HEK293 (cell line): Measurements from ENCODE around the gene TCF3.

ENCODE experiments used
- CTCF ChIA-PET: fragments of 350-600 bp; formaldehyde crosslinking; extraction: SDS; loops from one replicate; lab custom pipeline; 2021; ENCODE audit warnings: antibody characterized with exemption; lab: Yijun Ruan, JAX
- POLR2A ChIA-PET: fragments of 300-600 bp; formaldehyde crosslinking; extraction: SDS; loops from one replicate; lab custom pipeline; 2020; ENCODE audit warnings: antibody characterized with exemption, inconsistent platforms; lab: Yijun Ruan, JAX
- H3K27ac ChIP-seq: fragments of 200-500 bp; sonication (Bioruptor generic); 2 replicates; pipeline ENCODE4 v1.5.1; 2014; ENCODE audit warnings: low read depth, low read length, control low read depth, inconsistent platforms; ENCODE audit errors: extremely low read depth
- H3K36me3 ChIP-seq, 2 experiments: fragments of 200-500 bp in 1 of 2; sonication (Bioruptor generic) in 1 of 2; 1 replicate in 1 of 2; 2 replicates in 1 of 2; pipeline ENCODE4 v1.5.1; 2014 to 2017; ENCODE audit warnings: inconsistent platforms in 2 of 2, low read length in 2 of 2; ENCODE audit not compliant: control insufficient read depth in 2 of 2, insufficient read depth in 1 of 2
- H3K4me1 ChIP-seq: fragments of 200-500 bp; sonication (Bioruptor generic); 2 replicates; pipeline ENCODE4 v1.5.1; 2014; ENCODE audit warnings: mild to moderate bottlenecking, low read length, inconsistent platforms; ENCODE audit not compliant: control insufficient read depth, insufficient read depth
- H3K4me3 ChIP-seq: 2 replicates; pipeline ENCODE4 v1.5.1; 2011; ENCODE audit warnings: low read depth, mild to moderate bottlenecking, control low read depth, low read length, moderate library complexity
- H3K9me3 ChIP-seq: fragments of 200-500 bp; sonication (Bioruptor generic); 2 replicates; pipeline ENCODE4 v1.5.1; 2014; ENCODE audit warnings: low read depth, low read length, inconsistent platforms; ENCODE audit not compliant: control insufficient read depth, insufficient read depth
- GLIS1 ChIP-seq: fragments of 450-650 bp; formaldehyde crosslinking; IDR thresholded peaks from 2 replicates; pipeline ENCODE4 v1.5.1; 2016; ENCODE audit warnings: missing biosample characterization, missing genetic modification characterization
- KLF16 ChIP-seq: fragments of 450-650 bp; formaldehyde crosslinking; IDR thresholded peaks from 2 replicates; pipeline ENCODE4 v1.5.1; 2017; ENCODE audit warnings: missing biosample characterization, missing genetic modification characterization
- PRDM6 ChIP-seq: fragments of 450-650 bp; formaldehyde crosslinking; IDR thresholded peaks from 2 replicates; pipeline ENCODE4 v1.5.1; 2017; ENCODE audit warnings: missing biosample characterization, missing genetic modification characterization
- REST ChIP-seq: fragments of 450-650 bp; formaldehyde crosslinking; IDR thresholded peaks from 2 replicates; pipeline ENCODE4 v1.5.1; 2016; ENCODE audit warnings: missing biosample characterization, missing genetic modification characterization
- SCRT1 ChIP-seq: fragments of 450-650 bp; formaldehyde crosslinking; IDR thresholded peaks from 2 replicates; pipeline ENCODE4 v1.5.1; 2016; ENCODE audit warnings: missing biosample characterization, missing genetic modification characterization, borderline replicate concordance
- TSHZ1 ChIP-seq: fragments of 450-650 bp; formaldehyde crosslinking; IDR thresholded peaks from 2 replicates; pipeline ENCODE4 v1.5.1; 2016; ENCODE audit warnings: missing biosample characterization, missing genetic modification characterization, borderline replicate concordance
- ZBTB44 ChIP-seq: fragments of 450-650 bp; IDR thresholded peaks from 2 replicates; pipeline ENCODE4 v1.5.1; 2018; ENCODE audit warnings: missing biosample characterization, mild to moderate bottlenecking, missing genetic modification characterization
- ZNF157 ChIP-seq: fragments of 450-650 bp; formaldehyde crosslinking; IDR thresholded peaks from 2 replicates; pipeline ENCODE4 v1.5.1; 2016; ENCODE audit warnings: missing biosample characterization, missing genetic modification characterization
- ZNF214 ChIP-seq: fragments of 450-650 bp; formaldehyde crosslinking; IDR thresholded peaks from 2 replicates; pipeline ENCODE4 v1.5.1; 2017; ENCODE audit warnings: missing biosample characterization, mild to moderate bottlenecking, missing genetic modification characterization, borderline replicate concordance
- ZNF223 ChIP-seq: fragments of 450-650 bp; formaldehyde crosslinking; IDR thresholded peaks from 2 replicates; pipeline ENCODE4 v1.5.1; 2016; ENCODE audit warnings: missing biosample characterization, missing genetic modification characterization
- ZNF24 ChIP-seq: fragments of 450-650 bp; formaldehyde crosslinking; IDR thresholded peaks from 2 replicates; pipeline ENCODE4 v1.5.1; 2016; ENCODE audit warnings: missing biosample characterization, missing genetic modification characterization
- ZNF274 ChIP-seq, 2 experiments: fragments of 200-500 bp in 1 of 2; fragments of 450-650 bp in 1 of 2; sonication (Bioruptor generic) in 1 of 2; formaldehyde crosslinking in 1 of 2; IDR thresholded peaks; 2 replicates each; pipeline versions ENCODE4 v1.5.1 to v1.6.1; 2014 to 2016; ENCODE audit warnings: borderline replicate concordance in 1 of 2, inconsistent platforms in 1 of 2, low read length in 1 of 2, missing biosample characterization in 1 of 2, missing genetic modification characterization in 1 of 2
- ZNF280C ChIP-seq: fragments of 450-650 bp; formaldehyde crosslinking; IDR thresholded peaks from 2 replicates; pipeline ENCODE4 v1.5.1; 2016; ENCODE audit warnings: missing biosample characterization, missing genetic modification characterization
- ZNF366 ChIP-seq: fragments of 450-650 bp; formaldehyde crosslinking; conservative IDR thresholded peaks from 2 replicates; pipeline ENCODE4 v1.5.1; 2016; ENCODE audit warnings: missing biosample characterization, missing genetic modification characterization
- ZNF37A ChIP-seq: fragments of 450-650 bp; IDR thresholded peaks from 2 replicates; pipeline ENCODE4 v1.5.1; 2018; ENCODE audit warnings: missing biosample characterization, missing genetic modification characterization
- ZNF510 ChIP-seq: fragments of 450-650 bp; formaldehyde crosslinking; IDR thresholded peaks from 2 replicates; pipeline ENCODE4 v1.5.1; 2018; ENCODE audit warnings: mild to moderate bottlenecking, missing genetic modification characterization, missing biosample characterization; ENCODE audit not compliant: insufficient replicate concordance
- ZNF544 ChIP-seq: fragments of 450-650 bp; formaldehyde crosslinking; IDR thresholded peaks from 2 replicates; pipeline ENCODE4 v1.5.0; 2017; ENCODE audit warnings: missing biosample characterization, missing genetic modification characterization
- ZNF549 ChIP-seq: fragments of 450-650 bp; IDR thresholded peaks from 2 replicates; pipeline ENCODE4 v1.5.1; 2018; ENCODE audit warnings: missing biosample characterization, missing genetic modification characterization, mild to moderate bottlenecking, inconsistent platforms, moderate library complexity
- ZNF571 ChIP-seq: fragments of 450-650 bp; formaldehyde crosslinking; IDR thresholded peaks from 2 replicates; pipeline ENCODE4 v1.5.0; 2017; ENCODE audit warnings: missing biosample characterization, missing genetic modification characterization
- ZNF645 ChIP-seq: fragments of 450-650 bp; formaldehyde crosslinking; IDR thresholded peaks from 2 replicates; pipeline ENCODE4; 2016; ENCODE audit warnings: missing biosample characterization, missing genetic modification characterization
- ZSCAN5A ChIP-seq: fragments of 450-650 bp; formaldehyde crosslinking; IDR thresholded peaks from 2 replicates; pipeline ENCODE4 v1.5.1; 2016; ENCODE audit warnings: missing biosample characterization, missing genetic modification characterization
- ZXDB ChIP-seq: fragments of 450-650 bp; formaldehyde crosslinking; IDR thresholded peaks from 2 replicates; pipeline ENCODE4 v1.5.1; 2016; ENCODE audit warnings: missing biosample characterization, missing genetic modification characterization

TCF3 gene

GRCh38 chr19:1563251-1563650 is 89.2 kb downstream of the TCF3 start:
- no peaks in the 10 kb centered on the region for H3K4me1 ChIP-seq
- H3K9me3 ChIP-seq: no peaks in the 10 kb centered on the region
- H3K4me3 ChIP-seq: no peak overlapping the region
- no peak overlapping the region for H3K27ac ChIP-seq
- POLR2A ChIA-PET: interaction anchor here (1.5 kb wide), 1 partner anchor 27 kb away, joined by 3 read pairs; no protein-coding TSS in a partner anchor
- CTCF ChIA-PET: interaction anchor here (0.7 kb wide), 1 partner anchor 16 kb away, joined by 4 read pairs; no protein-coding TSS in a partner anchor
- H3K36me3 ChIP-seq: peaks cover 4 to 16% of the 10 kb centered on the region in 2 experiments; a peak in 2 of 3 replicates
- TF ChIP-seq ZBTB44 (tag by site-specific recombination): no peak
- no peak for TF ChIP-seq ZNF366 (tag by site-specific recombination)
- no peak for TF ChIP-seq ZNF280C (tag by site-specific recombination)
- TF ChIP-seq GLIS1 (tag by site-specific recombination): peak; percentile 17; the same call in 1 of the 2 replicates
- TF ChIP-seq REST (tag by site-specific recombination): no peak
- no peak for TF ChIP-seq ZNF274 (IDR thresholded peaks at IDR 0.05; ENCODE audit: low read length)
- no peak for TF ChIP-seq ZNF274 (tag by site-specific recombination; IDR thresholded peaks at IDR 0.05; ENCODE audit: borderline replicate concordance)
- TF ChIP-seq PRDM6 (tag by site-specific recombination): no peak
- no peak for TF ChIP-seq TSHZ1
- peak; percentile 99 for TF ChIP-seq ZNF157 (tag by site-specific recombination)
- no peak for TF ChIP-seq SCRT1 (tag by site-specific recombination)
- no peak for TF ChIP-seq ZNF571 (tag by site-specific recombination)
- no peak for TF ChIP-seq ZNF549 (tag by site-specific recombination)
- no peak for TF ChIP-seq ZSCAN5A (tag by site-specific recombination)
- TF ChIP-seq ZXDB (tag by site-specific recombination): no peak
- TF ChIP-seq ZNF645: no peak
- no peak for TF ChIP-seq KLF16 (tag by site-specific recombination)
- no peak for TF ChIP-seq ZNF223
- TF ChIP-seq ZNF214 (tag by site-specific recombination): no peak
- TF ChIP-seq ZNF510: no peak
- TF ChIP-seq ZNF37A (tag by site-specific recombination): no peak
- TF ChIP-seq ZNF24 (tag by site-specific recombination): peak; percentile 73; the same call in 1 of the 2 replicates
- TF ChIP-seq ZNF544 (tag by site-specific recombination): no peak
